Measurements from ENCODE around the gene UGT1A6.
A peak's percentile ranks its signal among the peaks of the same experiment; 100 is the strongest.
"Not testable (repeated sequence)": the region's sequence is repeated elsewhere in the genome, so short reads cannot be mapped to it uniquely, and the experiment has no call there.

The UGT1A6 gene

GRCh38 chr2:233688341-233688740 is 4.3 kb upstream of the UGT1A6 start:
- DNase-seq, result no peak

- no peak for DNase-seq
Observed at GRCh38 chr2:233689031-233689430, 3.7 kb upstream of the UGT1A6 start.

- no peak for DNase-seq
Observed at GRCh38 chr2:233689501-233689900, 3.2 kb upstream of the UGT1A6 start.

DNA sequence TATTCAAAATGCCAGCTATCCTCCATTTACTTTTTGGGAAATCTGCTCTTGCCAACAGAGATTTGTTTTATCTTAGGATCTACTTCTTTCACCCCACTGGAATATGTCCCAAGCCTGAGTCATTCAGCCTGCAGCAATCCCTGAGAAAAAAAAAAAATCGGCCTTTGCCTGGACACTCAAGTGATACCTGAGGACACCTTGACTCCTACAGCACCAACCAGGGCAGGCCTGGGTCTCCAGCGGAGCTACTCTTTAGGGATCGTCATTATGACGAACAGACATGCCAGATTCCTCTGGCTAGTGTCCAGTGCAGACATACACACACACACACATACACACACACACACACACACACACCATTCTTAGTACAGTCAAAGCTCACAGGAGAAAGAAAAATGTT is 2.2 kb upstream of the UGT1A6 start:
- DNase-seq, result no peak

- no peak for DNase-seq
Observed at GRCh38 chr2:233691443-233692433, 952 bp upstream of the UGT1A6 start.

DNA sequence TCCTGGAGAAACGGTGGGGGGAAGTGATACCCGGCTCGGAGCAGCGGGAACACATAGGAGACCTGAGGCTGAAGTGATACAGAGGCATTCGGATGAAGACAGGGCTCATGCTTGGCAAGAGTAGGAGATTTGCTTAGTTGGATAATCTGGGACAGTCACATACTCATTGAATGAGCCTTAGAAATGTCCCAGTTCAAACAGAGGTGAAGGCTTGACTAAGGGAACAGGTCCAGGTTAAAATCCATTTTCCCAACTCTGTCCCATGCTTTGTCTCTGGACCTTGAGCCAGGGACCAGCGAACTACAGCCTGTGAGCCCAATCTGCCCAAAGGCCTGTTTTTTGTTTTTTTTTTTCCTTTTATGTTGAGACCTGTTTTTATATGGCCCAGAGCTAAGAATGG is 1.3 kb downstream of the UGT1A6 start:
- no peak for DNase-seq

DNA sequence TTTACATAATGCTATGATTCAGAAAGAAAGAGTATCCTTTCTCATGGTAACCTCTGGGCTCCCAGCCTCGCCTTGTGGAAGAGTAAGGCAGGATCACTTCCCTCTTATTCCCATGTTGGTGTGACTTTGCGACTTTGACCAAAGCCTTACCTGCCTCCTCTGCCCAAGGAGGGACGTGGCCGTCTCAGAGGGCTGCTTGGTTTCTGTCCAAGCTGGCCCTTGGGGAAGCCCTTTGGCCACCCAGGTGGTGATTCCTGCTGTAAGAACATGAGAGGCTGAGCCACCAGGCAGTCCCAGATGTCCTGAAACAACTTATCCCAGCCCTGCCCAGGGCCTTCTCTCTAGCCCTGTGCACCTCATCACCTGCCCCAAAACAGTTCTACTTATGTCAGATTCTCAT is 6.0 kb downstream of the UGT1A6 start:
- no peak for DNase-seq

DNA sequence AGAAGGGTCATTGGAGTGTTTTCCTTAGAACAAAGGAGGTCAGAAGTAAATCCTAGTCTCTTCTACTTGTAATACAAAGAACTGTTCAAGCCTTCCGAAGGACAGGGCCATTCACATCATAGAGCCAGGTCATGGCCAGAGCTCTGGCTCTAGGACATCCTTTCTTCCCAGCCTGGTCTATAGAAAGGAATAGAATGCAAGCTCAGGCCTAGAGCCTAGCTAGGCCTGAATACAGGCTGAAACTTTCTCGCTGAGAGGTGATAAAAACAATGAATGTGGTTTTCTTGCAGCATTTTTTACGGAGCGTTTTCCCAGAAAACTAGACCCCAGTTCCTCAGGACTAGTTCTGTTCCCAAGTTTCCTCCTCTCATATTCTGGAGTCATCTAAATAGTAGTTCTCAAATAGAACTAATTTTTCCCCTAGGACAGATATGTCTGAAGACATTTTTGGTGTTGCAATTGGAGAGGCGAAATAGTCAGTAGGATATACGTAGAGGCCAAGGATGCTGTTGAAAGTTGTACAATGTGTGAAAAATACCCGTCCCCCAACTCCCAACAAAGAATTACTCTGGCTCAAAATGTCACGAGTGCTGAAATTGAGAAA is 6.8 kb downstream of the UGT1A6 start:
- no peak for DNase-seq

GRCh38 chr2:233700028-233700635 is 7.4 kb downstream of the UGT1A6 start:
- DNase-seq, result no peak

DNA sequence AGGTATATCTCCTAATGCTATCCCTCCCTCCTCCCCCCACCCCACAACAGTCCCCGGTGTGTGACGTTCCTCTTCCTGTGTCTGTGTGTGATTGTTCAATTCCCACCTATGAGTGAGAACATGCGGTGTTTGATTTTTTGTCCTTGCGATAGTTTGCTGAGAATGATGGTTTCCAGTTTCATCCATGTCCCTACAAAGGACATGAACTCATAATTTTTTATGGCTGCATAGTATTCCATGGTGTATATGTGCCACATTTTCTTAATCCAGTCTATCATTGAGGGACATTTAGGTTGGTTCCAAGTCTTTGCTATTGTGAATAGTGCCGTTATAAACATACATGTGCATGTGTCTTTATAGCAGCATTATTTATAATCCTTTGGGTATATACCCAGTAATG is 8.2 kb downstream of the UGT1A6 start:
- not testable (repeated sequence) for DNase-seq

GRCh38 chr2:233702238-233702637 is 9.5 kb downstream of the UGT1A6 start:
- no peak for DNase-seq

DNA sequence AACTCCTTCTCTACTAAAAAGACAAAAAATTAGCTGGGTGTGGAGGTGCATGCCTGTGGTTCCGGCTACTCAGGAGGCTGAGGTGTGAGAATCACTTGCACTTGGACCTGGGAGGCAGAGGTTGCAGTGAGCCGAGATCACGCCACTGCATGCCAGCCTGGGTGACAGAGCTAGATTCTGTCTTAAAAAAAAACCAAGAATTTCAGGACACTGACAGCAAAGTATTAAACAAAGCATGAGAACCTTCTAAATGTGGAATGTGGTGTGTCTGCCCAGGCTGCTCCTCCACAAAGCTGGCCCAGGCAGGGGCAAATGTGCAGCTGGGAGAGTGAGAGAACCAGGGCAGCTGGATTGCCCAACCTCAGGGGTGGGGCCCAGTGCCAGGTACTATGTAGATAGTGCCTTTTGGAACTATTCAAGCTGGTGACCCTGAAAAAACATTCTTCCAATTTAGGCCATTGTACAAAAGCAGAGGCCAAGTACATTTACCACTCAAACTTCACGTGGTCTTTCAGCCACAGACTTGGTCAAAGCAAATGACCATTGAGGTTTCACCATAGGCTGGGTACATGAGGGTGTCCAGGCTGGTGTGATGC is 13.3 kb downstream of the UGT1A6 start:
- DNase-seq, result no peak

GRCh38 chr2:233706720-233707119 is 14.0 kb downstream of the UGT1A6 start:
- no peak for DNase-seq

- no peak for DNase-seq
Observed at GRCh38 chr2:233707940-233708644, 15.4 kb downstream of the UGT1A6 start.

GRCh38 chr2:233708942-233709341 is 16.3 kb downstream of the UGT1A6 start:
- DNase-seq, result no peak

- DNase-seq, result peak; percentile 3
Observed at GRCh38 chr2:233711312-233712008, 18.8 kb downstream of the UGT1A6 start.

GRCh38 chr2:233712611-233713261 is 20.0 kb downstream of the UGT1A6 start, which contains the start of gene UGT1A5:
UGT1A5 (plus strand) TSS chr2:233712907; CDS start chr2:233712992, 85 bp downstream.
- DNase-seq, result no peak

DNA sequence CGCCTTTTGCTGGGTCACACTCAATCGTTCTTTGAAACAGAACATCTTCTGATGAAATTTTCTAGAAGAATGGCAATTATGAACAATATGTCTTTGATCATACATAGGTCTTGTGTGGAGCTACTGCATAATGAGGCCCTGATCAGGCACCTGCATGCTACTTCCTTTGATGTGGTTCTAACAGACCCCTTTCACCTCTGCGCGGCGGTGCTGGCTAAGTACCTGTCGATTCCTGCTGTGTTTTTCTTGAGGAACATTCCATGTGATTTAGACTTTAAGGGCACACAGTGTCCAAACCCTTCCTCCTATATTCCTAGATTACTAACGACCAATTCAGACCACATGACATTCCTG is 20.5 kb downstream of the UGT1A6 start:
- DNase-seq, result no peak

- no peak for DNase-seq
Observed at GRCh38 chr2:233714121-233714520, 21.4 kb downstream of the UGT1A6 start.

DNA sequence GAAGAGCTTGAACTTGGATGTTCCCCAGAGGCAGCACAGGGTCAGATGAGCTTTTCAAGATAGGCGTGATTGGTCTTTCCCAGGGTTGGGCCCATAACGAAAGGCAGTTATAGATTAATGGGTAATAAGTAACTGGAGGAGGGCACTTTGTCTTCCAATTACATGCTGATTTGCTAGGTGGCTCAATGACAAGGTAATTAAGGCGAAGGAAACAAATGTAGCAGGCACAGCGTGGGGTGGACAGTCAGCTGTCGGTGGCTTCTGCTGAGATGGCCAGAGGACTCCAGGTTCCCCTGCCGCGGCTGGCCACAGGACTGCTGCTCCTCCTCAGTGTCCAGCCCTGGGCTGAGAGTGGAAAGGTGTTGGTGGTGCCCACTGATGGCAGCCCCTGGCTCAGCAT is 25.9 kb downstream of the UGT1A6 start, which contains the start of gene UGT1A4:
Gene UGT1A4 (plus strand): TSS at position 185 of the 400 bp plus-strand sequence. CDS start 85 bp downstream, at position 270.
- no peak for DNase-seq

DNA sequence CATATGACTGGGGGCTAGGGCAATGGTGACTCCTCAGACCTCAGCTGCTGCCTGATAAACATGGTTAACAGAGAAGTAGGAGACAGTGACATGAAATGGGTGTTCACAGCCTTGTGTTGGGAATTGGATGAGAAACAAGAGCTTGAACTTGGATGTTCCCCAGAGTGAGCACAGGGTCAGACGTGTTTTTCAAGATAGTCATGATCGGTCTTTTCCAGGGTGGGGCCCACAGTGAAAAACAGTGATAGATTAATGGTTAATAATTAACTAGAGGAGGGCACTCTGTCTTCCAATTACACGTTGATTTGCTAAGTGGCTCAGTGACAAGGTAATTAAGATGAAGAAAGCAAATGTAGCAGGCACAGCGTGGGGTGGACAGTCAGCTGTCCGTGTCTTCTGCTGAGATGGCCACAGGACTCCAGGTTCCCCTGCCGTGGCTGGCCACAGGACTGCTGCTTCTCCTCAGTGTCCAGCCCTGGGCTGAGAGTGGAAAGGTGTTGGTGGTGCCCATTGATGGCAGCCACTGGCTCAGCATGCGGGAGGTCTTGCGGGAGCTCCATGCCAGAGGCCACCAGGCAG is 36.1 kb downstream of the UGT1A6 start, which contains the start of gene UGT1A3:
Gene UGT1A3 (plus strand): TSS at position 320 of the 579 bp plus-strand sequence. CDS start 85 bp downstream, at position 405.
- no peak for DNase-seq
